AG04449 (cell line): ENCODE results near the gene ABHD17B.
A peak's percentile ranks its signal among the peaks of the same experiment; 100 is the strongest.

Experiments
- CTCF ChIA-PET: fragments of 350-600 bp; formaldehyde crosslinking; extraction: SDS; loops from one replicate; lab custom pipeline; 2021; ENCODE audit warnings: antibody characterized with exemption; lab: Yijun Ruan, JAX
- POLR2A ChIA-PET: fragments of 400-600, 350-600 bp; formaldehyde crosslinking; extraction: SDS; loops from one replicate; lab custom pipeline; 2020; ENCODE audit warnings: antibody characterized with exemption, inconsistent platforms; lab: Yijun Ruan, JAX
- DNase-seq: peaks from one replicate; pipeline ENCODE4 v3.0.0-alpha.2; 2010; ENCODE audit warnings: low read depth, low spot score
- H3K4me3 ChIP-seq: 2 replicates; pipeline ENCODE4 v1.5.1; 2011; ENCODE audit warnings: low read depth, mild to moderate bottlenecking, control low read depth, low read length
- TF ChIP-seq, protein P1 (sequence below): IDR thresholded peaks from one replicate; pipeline ENCODE4 v1.5.1; 2011; ENCODE audit warnings: mild to moderate bottlenecking, moderate library complexity, low read length, control low read depth, inconsistent platforms; ENCODE audit not compliant: insufficient read depth; ENCODE audit errors: missing control alignments

Gene ABHD17B

DNA sequence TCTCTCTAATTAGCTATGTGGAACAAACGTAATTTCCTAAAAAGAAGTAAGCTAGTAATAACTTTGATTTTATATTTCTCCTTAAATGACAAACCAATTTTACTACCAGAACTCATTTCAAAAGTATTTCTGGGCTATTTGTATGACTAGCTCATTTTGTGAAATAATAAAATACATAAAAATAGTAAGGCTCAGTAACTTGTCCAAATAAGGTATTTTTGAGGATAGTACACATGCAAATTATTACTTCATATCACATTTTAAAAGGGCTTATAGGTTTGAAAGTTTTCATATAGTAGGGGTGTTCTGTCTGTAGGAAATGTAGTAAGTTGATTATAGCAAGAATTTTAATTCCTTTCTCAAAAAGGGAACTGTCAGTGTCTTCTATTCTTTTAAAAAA is 26.9 kb upstream of the ABHD17B start:
- TF ChIP-seq, protein P1, sequence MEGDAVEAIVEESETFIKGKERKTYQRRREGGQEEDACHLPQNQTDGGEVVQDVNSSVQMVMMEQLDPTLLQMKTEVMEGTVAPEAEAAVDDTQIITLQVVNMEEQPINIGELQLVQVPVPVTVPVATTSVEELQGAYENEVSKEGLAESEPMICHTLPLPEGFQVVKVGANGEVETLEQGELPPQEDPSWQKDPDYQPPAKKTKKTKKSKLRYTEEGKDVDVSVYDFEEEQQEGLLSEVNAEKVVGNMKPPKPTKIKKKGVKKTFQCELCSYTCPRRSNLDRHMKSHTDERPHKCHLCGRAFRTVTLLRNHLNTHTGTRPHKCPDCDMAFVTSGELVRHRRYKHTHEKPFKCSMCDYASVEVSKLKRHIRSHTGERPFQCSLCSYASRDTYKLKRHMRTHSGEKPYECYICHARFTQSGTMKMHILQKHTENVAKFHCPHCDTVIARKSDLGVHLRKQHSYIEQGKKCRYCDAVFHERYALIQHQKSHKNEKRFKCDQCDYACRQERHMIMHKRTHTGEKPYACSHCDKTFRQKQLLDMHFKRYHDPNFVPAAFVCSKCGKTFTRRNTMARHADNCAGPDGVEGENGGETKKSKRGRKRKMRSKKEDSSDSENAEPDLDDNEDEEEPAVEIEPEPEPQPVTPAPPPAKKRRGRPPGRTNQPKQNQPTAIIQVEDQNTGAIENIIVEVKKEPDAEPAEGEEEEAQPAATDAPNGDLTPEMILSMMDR = no peak
- no peak for DNase-seq
- CTCF ChIA-PET = interaction anchor here (1.2 kb wide), 1 partner anchor 23 kb away, joined by 3 read pairs; no protein-coding TSS in a partner anchor
- H3K4me3 ChIP-seq = no peak overlapping the region
- POLR2A ChIA-PET = interaction anchor here (0.9 to 2.7 kb wide), 2 partner anchors 27 to 170 kb away, joined by 3 to 15 read pairs; partner anchors contain the start of genes ABHD17B, C9orf85 and CEMIP2

DNA sequence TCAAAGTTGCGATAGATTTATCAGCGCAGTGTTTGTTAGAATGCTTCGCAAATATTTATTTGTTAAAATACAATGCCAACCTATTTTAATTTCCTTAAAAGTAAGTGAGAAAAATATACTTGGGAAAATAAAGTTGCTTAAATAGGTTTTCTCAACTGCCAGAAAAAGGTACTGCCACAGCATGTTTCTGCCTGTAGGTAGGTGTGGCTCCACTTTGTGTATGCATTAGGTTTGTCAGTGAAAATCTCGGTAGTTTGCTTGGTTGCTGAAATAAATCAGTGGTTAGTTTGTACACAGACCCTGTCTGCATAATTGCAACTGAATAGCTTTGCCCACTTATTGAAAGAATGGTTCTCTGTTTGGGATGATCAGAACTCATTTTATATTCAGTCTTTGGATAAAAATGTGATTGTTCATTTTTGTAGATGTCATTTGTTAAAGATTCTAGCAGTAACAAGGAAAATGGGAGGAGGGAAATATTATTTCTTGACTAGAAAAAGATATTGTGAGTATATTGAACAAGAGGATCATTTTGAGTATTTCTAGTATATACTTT is 26.2 kb upstream of the ABHD17B start:
- ChIA-PET CTCF (no interaction called here), POLR2A (interaction anchor here (0.7 to 2.7 kb wide), 2 partner anchors 26 to 170 kb away, joined by 3 to 15 read pairs; partner anchors contain the start of genes ABHD17B and C9orf85)
- DNase-seq = no peak
- no peak overlapping the region for H3K4me3 ChIP-seq
- TF ChIP-seq, protein P1 = no peak

DNA sequence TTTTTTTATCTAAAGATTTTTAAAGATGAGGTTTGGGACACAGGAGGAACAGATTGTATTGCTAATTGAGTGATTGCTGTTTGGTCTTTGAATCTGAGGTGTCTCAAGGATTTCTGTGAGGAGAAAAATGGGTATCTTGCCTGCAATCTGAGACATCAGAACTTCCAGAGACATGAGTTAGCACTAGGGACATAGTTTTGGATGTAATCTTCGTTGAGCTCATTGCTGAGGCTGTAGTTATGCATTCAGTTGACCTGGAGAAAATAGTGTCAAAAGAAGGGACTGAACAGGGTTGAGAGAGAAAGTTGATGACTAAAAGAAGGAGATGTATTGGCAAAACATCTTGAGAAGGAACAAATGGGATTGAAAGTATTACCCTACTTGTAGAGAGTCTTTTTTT is 25.1 kb upstream of the ABHD17B start:
- TF ChIP-seq, protein P1 = no peak
- ChIA-PET POLR2A (interaction anchor here (2.7 kb wide), 1 partner anchor 25 kb away, joined by 15 read pairs; the partner anchor contains the start of genes ABHD17B and C9orf85), CTCF (no interaction called here)
- no peak for DNase-seq
- no peak overlapping the region for H3K4me3 ChIP-seq

DNA sequence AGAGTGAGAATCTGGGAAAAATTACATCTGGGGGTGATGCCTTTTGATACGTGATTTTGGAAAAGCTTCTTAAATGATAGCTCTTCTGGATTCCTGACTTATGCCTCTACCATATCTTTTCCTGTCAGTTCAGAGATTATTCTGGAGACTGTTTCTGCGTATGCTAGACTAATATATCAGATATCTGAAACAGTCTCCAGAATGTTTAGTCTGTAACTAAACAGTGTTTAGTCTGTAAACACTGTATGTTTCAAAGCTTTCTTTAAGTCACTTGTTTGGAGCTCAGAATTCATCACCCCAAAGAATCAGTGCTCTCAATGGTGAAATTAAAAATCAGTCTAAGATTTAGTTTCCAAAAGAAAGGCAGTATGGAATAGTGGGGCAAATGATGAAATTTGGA is 20.2 kb upstream of the ABHD17B start:
- no peak for DNase-seq
- ChIA-PET POLR2A (no interaction called here), CTCF (interaction anchor here (0.5 to 1.0 kb wide), 3 partner anchors 45 to 341 kb away, joined by 3 read pairs; no protein-coding TSS in a partner anchor)
- H3K4me3 ChIP-seq = no peak overlapping the region
- TF ChIP-seq, protein P1 = no peak

DNA sequence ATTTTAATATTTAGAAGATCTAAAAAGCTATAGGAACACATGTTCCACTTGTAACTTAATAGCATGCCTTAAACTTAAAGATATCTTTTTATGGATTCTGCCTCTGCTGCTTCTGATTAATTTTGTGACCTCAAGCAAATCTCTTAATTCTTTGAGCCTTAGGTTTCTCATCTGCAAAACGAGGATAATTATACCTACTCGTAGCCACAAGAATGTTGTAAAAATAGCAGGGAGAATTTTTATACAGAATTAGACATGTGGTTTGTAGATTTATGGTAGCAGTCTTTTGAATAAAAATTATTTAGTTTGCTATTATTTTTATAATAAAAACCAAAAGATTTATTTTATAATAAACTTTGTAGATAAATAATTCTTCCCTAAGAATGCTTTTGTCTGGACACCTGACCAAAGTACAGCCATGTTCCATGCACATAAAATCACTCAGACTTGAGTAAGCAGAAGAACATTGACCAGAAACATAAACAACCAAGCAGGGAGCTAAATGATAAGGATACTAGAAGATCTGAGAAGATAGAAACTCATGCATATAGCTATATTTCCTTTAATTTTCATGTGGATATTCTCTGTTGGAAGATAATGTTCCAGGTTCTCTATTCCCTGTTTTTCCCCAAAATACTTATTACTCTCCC is 18.9 kb upstream of the ABHD17B start:
- ChIA-PET POLR2A (interaction anchor here (3.0 kb wide), 1 partner anchor 19 kb away, joined by 15 read pairs; the partner anchor contains the start of genes ABHD17B and C9orf85), CTCF (no interaction called here)
- TF ChIP-seq, protein P1 = no peak
- H3K4me3 ChIP-seq = no peak overlapping the region
- DNase-seq = peak; percentile 56

DNA sequence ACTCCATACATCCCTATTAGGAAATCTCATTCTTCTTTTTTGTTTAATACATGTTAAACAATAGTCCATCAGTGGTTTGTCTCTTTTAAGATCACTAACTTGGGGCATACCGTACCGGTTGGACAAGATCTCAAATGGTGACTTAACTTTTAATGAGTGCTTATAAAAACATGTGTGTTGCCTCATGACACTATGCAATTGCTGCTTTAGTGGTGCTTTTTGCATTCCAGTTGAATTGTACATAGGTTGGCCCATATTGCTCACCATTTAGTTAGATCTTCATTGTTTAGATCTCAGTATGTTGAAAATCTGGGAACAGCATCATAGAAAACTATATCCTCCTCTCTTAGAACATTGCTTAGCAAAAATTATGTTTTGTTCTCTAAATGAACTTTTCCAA is 18.2 kb upstream of the ABHD17B start:
- ChIA-PET POLR2A (interaction anchor here (3.0 kb wide), 1 partner anchor 18 kb away, joined by 15 read pairs; the partner anchor contains the start of genes ABHD17B and C9orf85), CTCF (no interaction called here)
- DNase-seq = peak; percentile 70
- H3K4me3 ChIP-seq = no peak overlapping the region
- TF ChIP-seq, protein P1 = no peak
